ENCODE data around the gene ST3GAL2. TPM values are rescaled to one million over a fixed set of nuclear protein-coding genes. Genes with fewer than 3 reads are reported as not detected.

The ST3GAL2 gene
- total RNA-seq, 1 experiment from 2014 or later, result 9.7 TPM

DNA sequence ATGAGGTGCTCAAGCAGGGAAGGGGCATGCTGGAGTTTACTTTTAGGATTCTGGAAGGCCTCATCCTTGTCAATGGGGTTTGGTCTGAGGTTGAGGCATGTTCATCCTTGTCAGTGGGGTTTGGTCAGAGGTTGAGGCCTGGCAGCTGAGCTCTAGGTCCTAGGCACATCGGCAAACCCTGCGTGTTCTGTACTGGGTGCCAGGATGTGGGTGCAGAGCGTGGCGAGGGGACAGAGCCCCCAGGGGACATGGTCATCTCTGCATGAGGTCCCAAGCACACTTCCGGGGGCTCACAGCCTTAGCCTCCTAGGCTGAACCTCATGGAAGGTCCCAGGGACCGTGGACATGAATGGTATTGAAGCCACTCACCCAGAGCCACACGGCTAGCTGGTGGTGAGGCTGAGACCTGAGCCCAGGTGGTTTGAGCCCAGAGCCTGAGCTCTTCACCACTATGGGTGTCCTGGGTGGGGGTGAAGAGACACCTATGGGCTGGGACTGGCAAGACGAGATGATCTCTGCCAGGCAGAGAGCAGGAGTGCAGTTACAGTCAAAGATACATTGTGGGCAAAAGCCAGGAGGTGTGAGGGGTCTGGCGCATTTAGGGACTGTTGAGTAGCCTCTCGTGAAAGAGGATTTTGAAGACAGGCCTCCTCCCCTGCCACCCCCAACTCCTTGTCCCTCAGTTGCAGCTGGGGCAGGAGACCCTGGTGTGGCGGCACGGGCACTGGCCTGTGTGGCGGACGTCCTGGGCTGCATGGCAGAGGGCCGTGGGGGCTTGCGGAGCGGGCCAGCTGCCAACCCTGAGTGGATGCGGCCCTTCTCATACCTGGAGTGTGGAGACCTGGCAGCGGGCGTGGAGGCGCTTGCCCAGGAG, 34.8 kb upstream of the ST3GAL2 start:
- Mint-ChIP-seq H3K4me3 (ENCODE audit: low read depth, unreplicated experiment) (no peak overlapping the region), H3K36me3 (ENCODE audit: insufficient read depth, unreplicated experiment) (peaks cover 36% of the 10 kb centered on the region), H3K27ac (ENCODE audit: unreplicated experiment) (peak overlapping the region; percentile 21), H3K27me3 (ENCODE audit: unreplicated experiment) (no peaks in the 10 kb centered on the region), H3K4me1 (ENCODE audit: low read depth, unreplicated experiment) (peaks cover 14% of the 10 kb centered on the region), H3K9me3 (ENCODE audit: low read depth, unreplicated experiment) (no peaks in the 10 kb centered on the region)
- BruUV-seq (replicated peaks), result no TSS peak
- intact Hi-C loops (cut with micrococcal nuclease; ENCODE audit: unreplicated experiment), result no loop called here
- CTCF ChIA-PET, result no interaction called here
- TF ChIP-seq, protein P1, sequence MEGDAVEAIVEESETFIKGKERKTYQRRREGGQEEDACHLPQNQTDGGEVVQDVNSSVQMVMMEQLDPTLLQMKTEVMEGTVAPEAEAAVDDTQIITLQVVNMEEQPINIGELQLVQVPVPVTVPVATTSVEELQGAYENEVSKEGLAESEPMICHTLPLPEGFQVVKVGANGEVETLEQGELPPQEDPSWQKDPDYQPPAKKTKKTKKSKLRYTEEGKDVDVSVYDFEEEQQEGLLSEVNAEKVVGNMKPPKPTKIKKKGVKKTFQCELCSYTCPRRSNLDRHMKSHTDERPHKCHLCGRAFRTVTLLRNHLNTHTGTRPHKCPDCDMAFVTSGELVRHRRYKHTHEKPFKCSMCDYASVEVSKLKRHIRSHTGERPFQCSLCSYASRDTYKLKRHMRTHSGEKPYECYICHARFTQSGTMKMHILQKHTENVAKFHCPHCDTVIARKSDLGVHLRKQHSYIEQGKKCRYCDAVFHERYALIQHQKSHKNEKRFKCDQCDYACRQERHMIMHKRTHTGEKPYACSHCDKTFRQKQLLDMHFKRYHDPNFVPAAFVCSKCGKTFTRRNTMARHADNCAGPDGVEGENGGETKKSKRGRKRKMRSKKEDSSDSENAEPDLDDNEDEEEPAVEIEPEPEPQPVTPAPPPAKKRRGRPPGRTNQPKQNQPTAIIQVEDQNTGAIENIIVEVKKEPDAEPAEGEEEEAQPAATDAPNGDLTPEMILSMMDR (IDR thresholded peaks at IDR 0.05; ENCODE audit: unreplicated experiment), result no peak
- no peak for DNase-seq

DNA sequence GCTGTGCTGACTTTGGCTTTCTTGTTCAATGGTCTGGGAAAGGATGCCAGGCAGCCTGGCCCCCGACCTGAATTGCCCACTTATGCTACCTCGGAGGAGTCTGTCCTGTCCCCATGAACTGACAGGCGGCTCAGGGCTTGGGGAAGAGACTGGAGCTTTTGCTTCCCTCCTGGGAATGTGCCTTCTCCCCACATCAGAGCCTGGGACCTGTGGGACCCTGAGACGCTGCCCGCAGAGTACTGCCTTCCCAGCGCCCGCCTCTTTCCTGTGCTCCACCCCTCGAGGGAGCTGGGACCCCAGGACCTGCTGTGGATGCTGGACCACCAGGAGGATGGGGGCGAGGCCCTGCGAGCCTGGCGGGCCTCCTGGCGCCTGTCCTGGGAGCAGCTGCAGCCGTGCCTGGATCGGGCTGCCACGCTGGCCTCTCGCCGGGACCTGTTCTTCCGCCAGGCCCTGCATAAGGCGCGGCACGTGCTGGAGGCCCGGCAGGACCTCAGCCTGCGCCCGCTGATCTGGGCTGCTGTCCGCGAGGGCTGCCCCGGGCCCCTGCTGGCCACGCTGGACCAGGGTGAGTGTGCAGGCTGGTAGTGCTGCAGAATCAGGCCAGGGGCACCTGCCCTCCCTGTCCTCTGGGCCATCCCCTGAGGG, 34.0 kb upstream of the ST3GAL2 start:
- H3K36me3 Mint-ChIP-seq (ENCODE audit: insufficient read depth, unreplicated experiment), result peaks cover 28% of the 10 kb centered on the region
- H3K9me3 Mint-ChIP-seq (ENCODE audit: low read depth, unreplicated experiment), result no peaks in the 10 kb centered on the region
- H3K4me3 Mint-ChIP-seq (ENCODE audit: low read depth, unreplicated experiment), result no peak overlapping the region
- H3K4me1 Mint-ChIP-seq (ENCODE audit: low read depth, unreplicated experiment), result peaks cover 14% of the 10 kb centered on the region
- intact Hi-C loops (cut with micrococcal nuclease; ENCODE audit: unreplicated experiment), result no loop called here
- CTCF ChIA-PET, result no interaction called here
- no peak for DNase-seq
- TF ChIP-seq, protein P1 (IDR thresholded peaks at IDR 0.05; ENCODE audit: unreplicated experiment), result no peak
- no peaks in the 10 kb centered on the region for H3K27me3 Mint-ChIP-seq (ENCODE audit: unreplicated experiment)
- no TSS peak for BruUV-seq (replicated peaks)
- H3K27ac Mint-ChIP-seq (ENCODE audit: unreplicated experiment), result peak overlapping the region; percentile 21

DNA sequence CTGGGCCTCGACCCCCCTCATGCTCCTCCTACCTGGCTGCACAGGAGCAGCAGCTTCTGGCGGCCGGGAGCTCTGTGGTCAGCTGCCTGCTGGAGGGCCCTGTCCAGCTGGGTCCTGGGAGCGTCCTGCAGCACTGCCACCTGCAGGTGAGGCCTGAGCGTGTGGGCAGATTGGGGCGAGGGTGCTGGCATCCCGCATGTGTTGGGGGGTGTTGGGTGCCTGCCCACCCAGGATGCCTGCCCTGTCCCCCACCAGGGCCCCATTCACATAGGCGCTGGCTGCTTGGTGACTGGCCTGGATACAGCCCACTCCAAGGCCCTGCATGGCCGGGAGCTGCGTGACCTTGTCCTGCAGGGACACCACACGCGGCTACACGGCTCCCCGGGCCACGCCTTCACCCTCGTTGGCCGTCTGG, 32.0 kb upstream of the ST3GAL2 start:
- H3K27ac Mint-ChIP-seq (ENCODE audit: unreplicated experiment), result no peak overlapping the region
- peaks cover 17% of the 10 kb centered on the region for H3K36me3 Mint-ChIP-seq (ENCODE audit: insufficient read depth, unreplicated experiment)
- peaks cover 6% of the 10 kb centered on the region for H3K4me1 Mint-ChIP-seq (ENCODE audit: low read depth, unreplicated experiment)
- DNase-seq, result peak; percentile 53
- no peak overlapping the region for H3K4me3 Mint-ChIP-seq (ENCODE audit: low read depth, unreplicated experiment)
- CTCF ChIA-PET, result interaction anchor here (0.6 to 1.8 kb wide), 8 partner anchors 19 to 111 kb away, joined by 3 to 12 read pairs (median 4); no protein-coding TSS in a partner anchor
- intact Hi-C loops (cut with micrococcal nuclease; ENCODE audit: unreplicated experiment), result no loop called here
- TF ChIP-seq, protein P1 (IDR thresholded peaks at IDR 0.05; ENCODE audit: unreplicated experiment), result peak; percentile 25
- H3K27me3 Mint-ChIP-seq (ENCODE audit: unreplicated experiment), result no peaks in the 10 kb centered on the region
- H3K9me3 Mint-ChIP-seq (ENCODE audit: low read depth, unreplicated experiment), result no peaks in the 10 kb centered on the region
- no TSS peak for BruUV-seq (replicated peaks)

DNA sequence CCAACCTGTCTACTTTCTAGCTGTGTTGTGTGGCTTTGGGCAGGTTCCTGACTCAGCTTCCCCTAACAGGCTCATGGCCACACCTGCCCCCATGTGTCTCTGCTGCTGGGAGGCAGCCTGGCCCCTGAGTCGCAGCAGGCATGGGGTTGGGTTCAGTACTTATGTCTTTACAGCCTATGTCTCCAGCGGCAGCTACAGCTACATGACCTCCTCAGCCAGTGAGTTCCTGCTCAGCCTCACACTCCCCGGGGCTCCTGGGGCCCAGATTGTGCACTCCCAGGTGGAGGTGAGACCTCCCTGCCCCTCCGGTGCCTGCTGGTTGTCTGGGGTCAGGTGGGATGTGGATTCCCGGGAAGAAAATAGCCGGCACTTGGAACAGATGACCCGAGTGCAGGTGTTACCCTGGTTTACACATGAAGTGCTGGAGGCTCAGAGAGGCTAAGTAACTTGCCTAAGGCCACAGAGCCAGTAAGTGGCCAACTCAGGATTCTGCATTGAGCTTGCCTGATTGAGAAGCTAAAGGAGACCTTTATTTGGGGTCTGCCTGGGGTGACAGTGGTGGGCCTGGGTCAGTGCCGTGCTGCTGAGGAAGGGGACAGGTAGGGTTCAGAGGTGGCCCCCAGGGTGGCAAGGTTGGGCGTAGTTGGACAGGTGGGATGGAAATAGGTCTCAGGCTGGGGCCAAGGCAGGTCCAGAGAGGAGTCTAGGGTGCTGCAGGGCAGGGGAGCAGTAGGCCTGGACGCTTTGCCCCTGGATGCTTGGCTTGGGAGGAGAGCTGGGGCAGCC, 31.4 kb upstream of the ST3GAL2 start:
- no peaks in the 10 kb centered on the region for H3K9me3 Mint-ChIP-seq (ENCODE audit: low read depth, unreplicated experiment)

More for the DNA sequence above, 31.4 kb upstream of the ST3GAL2 start:
- no peak overlapping the region for H3K4me3 Mint-ChIP-seq (ENCODE audit: low read depth, unreplicated experiment)
- intact Hi-C loops (cut with micrococcal nuclease; ENCODE audit: unreplicated experiment), result no loop called here
- CTCF ChIA-PET, result interaction anchor here (0.6 to 1.8 kb wide), 6 partner anchors 19 to 110 kb away, joined by 3 to 12 read pairs (median 5); no protein-coding TSS in a partner anchor
- H3K36me3 Mint-ChIP-seq (ENCODE audit: insufficient read depth, unreplicated experiment), result peaks cover 16% of the 10 kb centered on the region
- no peaks in the 10 kb centered on the region for H3K27me3 Mint-ChIP-seq (ENCODE audit: unreplicated experiment)
- DNase-seq, result no peak
- TF ChIP-seq, protein P1 (IDR thresholded peaks at IDR 0.05; ENCODE audit: unreplicated experiment), result no peak
- no TSS peak for BruUV-seq (replicated peaks)
- no peak overlapping the region for H3K27ac Mint-ChIP-seq (ENCODE audit: unreplicated experiment)
- no peaks in the 10 kb centered on the region for H3K4me1 Mint-ChIP-seq (ENCODE audit: low read depth, unreplicated experiment)
